ENCODE data around the gene TCP11. TPM values are rescaled to one million over a fixed set of nuclear protein-coding genes. Genes with fewer than 3 reads are reported as not detected.

The TCP11 gene
- total and polyA plus RNA-seq, 2 of the 13 experiments (the other 11 are each of a cell fraction or from before 2014, with no cell fraction given): 0.04 TPM; not detected in 1

DNA sequence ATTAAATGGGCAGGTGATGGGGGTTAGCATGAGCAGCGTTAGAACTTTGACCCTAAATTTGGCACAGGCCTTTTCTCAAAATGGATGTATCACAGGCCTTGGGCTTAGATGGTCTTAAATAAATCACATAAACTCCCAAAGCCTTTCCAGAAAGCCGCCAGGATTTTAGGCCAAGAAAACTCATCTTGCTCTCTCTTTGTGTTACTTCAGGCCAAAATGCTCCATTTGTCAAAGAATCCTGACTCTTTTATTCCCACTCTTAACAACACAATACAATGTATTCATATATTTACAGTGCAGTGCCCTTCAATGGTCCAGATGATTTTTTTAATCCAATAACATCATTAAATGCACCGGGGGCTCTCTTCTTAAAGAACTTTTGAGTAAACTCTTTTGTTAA lies 5.9 kb upstream of the TCP11 start:
- in situ Hi-C loops (cut with HindIII; ENCODE audit: extremely low pct_ligation_motif_present, low pct_unique_long_range_greater_than_20kb) (loop anchor here (5.0 kb wide), 2 partner anchors 60 to 95 kb away; no protein-coding TSS in a partner anchor), intact Hi-C loops (cut with micrococcal nuclease; ENCODE audit: unreplicated experiment) (loop anchor here (10.0 kb wide), 1 partner anchor 282 kb away; no protein-coding TSS in a partner anchor)
- Histone ChIP-seq H3K9ac (ENCODE audit: insufficient read depth, low read depth, low read length) (no peak overlapping the region), H3K9me3 (ENCODE audit: low read length) (no peaks in the 10 kb centered on the region), H3K4me2 (ENCODE audit: low read depth, low read length) (no peak overlapping the region), H4K20me1 (ENCODE audit: insufficient read depth, low read length) (no peaks in the 10 kb centered on the region), H3K4me3 (replicated peaks in 1 of 3; ENCODE audit: insufficient read depth in 1 of 3, low read depth in 2 of 3, low read length in 3 of 3) (no peak overlapping the region), H3K36me3 (replicated peaks in 1 of 2; ENCODE audit: control insufficient read depth in 1 of 2, insufficient read depth in 2 of 2, low read length in 2 of 2) (no peaks in the 10 kb centered on the region), H3K4me1 (ENCODE audit: insufficient read depth, low read length) (peaks cover 18% of the 10 kb centered on the region), H2AFZ (ENCODE audit: low read length) (no peak overlapping the region), H3K27me3 (ENCODE audit: control insufficient read depth in 1 of 2, insufficient read depth in 2 of 2, low read length in 2 of 2) (peaks cover 0 to 19% of the 10 kb centered on the region in 2 experiments; a peak in 3 of 5 replicates), H3K79me2 (ENCODE audit: insufficient read depth, low read length) (no peaks in the 10 kb centered on the region), H3K27ac (ENCODE audit: extremely low read length, insufficient read depth, low read length) (no peak overlapping the region)
- ATAC-seq (no peak), FAIRE-seq (peak; percentile 18), DNase-seq (ENCODE audit: low spot score) (no peak)
- BruUV-seq (replicated peaks): no TSS peak
- CTCF ChIA-PET (ENCODE audit: low intra/inter-chr PET ratio, low total read pairs): interaction anchor here (3.4 to 4.4 kb wide), 2 partner anchors 57 to 93 kb away, joined by 61 to 67 read pairs; no protein-coding TSS in a partner anchor
- 64% methylated on average over 3 of the region's 3 CpGs for WGBS (ENCODE audit: low lambda C conversion rate)
- POLR2A ChIA-PET: interaction anchor here (1.4 kb wide), 1 partner anchor 58 kb away, joined by 4 read pairs; no protein-coding TSS in a partner anchor
- no peak for TF ChIP-seq NFE2L2 (IDR thresholded peaks at IDR 0.05; ENCODE audit: low read length)
- TF ChIP-seq ONECUT2 (CRISPR knock-in tag; IDR thresholded peaks at IDR 0.05): no peak
- TF ChIP-seq, protein P1, sequence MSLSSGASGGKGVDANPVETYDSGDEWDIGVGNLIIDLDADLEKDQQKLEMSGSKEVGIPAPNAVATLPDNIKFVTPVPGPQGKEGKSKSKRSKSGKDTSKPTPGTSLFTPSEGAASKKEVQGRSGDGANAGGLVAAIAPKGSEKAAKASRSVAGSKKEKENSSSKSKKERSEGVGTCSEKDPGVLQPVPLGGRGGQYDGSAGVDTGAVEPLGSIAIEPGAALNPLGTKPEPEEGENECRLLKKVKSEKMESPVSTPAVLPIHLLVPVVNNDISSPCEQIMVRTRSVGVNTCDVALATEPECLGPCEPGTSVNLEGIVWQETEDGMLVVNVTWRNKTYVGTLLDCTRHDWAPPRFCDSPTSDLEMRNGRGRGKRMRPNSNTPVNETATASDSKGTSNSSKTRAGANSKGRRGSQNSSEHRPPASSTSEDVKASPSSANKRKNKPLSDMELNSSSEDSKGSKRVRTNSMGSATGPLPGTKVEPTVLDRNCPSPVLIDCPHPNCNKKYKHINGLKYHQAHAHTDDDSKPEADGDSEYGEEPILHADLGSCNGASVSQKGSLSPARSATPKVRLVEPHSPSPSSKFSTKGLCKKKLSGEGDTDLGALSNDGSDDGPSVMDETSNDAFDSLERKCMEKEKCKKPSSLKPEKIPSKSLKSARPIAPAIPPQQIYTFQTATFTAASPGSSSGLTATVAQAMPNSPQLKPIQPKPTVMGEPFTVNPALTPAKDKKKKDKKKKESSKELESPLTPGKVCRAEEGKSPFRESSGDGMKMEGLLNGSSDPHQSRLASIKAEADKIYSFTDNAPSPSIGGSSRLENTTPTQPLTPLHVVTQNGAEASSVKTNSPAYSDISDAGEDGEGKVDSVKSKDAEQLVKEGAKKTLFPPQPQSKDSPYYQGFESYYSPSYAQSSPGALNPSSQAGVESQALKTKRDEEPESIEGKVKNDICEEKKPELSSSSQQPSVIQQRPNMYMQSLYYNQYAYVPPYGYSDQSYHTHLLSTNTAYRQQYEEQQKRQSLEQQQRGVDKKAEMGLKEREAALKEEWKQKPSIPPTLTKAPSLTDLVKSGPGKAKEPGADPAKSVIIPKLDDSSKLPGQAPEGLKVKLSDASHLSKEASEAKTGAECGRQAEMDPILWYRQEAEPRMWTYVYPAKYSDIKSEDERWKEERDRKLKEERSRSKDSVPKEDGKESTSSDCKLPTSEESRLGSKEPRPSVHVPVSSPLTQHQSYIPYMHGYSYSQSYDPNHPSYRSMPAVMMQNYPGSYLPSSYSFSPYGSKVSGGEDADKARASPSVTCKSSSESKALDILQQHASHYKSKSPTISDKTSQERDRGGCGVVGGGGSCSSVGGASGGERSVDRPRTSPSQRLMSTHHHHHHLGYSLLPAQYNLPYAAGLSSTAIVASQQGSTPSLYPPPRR (CRISPR knock-in tag; IDR thresholded peaks at IDR 0.05; ENCODE audit: borderline replicate concordance): no peak
- TF ChIP-seq, protein P2, sequence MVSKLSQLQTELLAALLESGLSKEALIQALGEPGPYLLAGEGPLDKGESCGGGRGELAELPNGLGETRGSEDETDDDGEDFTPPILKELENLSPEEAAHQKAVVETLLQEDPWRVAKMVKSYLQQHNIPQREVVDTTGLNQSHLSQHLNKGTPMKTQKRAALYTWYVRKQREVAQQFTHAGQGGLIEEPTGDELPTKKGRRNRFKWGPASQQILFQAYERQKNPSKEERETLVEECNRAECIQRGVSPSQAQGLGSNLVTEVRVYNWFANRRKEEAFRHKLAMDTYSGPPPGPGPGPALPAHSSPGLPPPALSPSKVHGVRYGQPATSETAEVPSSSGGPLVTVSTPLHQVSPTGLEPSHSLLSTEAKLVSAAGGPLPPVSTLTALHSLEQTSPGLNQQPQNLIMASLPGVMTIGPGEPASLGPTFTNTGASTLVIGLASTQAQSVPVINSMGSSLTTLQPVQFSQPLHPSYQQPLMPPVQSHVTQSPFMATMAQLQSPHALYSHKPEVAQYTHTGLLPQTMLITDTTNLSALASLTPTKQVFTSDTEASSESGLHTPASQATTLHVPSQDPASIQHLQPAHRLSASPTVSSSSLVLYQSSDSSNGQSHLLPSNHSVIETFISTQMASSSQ (IDR thresholded peaks at IDR 0.05; ENCODE audit: low read depth): no peak
- TF ChIP-seq, protein P2 (CRISPR knock-in tag; IDR thresholded peaks at IDR 0.05; ENCODE audit: borderline replicate concordance): no peak
- TF ChIP-seq, protein P3, sequence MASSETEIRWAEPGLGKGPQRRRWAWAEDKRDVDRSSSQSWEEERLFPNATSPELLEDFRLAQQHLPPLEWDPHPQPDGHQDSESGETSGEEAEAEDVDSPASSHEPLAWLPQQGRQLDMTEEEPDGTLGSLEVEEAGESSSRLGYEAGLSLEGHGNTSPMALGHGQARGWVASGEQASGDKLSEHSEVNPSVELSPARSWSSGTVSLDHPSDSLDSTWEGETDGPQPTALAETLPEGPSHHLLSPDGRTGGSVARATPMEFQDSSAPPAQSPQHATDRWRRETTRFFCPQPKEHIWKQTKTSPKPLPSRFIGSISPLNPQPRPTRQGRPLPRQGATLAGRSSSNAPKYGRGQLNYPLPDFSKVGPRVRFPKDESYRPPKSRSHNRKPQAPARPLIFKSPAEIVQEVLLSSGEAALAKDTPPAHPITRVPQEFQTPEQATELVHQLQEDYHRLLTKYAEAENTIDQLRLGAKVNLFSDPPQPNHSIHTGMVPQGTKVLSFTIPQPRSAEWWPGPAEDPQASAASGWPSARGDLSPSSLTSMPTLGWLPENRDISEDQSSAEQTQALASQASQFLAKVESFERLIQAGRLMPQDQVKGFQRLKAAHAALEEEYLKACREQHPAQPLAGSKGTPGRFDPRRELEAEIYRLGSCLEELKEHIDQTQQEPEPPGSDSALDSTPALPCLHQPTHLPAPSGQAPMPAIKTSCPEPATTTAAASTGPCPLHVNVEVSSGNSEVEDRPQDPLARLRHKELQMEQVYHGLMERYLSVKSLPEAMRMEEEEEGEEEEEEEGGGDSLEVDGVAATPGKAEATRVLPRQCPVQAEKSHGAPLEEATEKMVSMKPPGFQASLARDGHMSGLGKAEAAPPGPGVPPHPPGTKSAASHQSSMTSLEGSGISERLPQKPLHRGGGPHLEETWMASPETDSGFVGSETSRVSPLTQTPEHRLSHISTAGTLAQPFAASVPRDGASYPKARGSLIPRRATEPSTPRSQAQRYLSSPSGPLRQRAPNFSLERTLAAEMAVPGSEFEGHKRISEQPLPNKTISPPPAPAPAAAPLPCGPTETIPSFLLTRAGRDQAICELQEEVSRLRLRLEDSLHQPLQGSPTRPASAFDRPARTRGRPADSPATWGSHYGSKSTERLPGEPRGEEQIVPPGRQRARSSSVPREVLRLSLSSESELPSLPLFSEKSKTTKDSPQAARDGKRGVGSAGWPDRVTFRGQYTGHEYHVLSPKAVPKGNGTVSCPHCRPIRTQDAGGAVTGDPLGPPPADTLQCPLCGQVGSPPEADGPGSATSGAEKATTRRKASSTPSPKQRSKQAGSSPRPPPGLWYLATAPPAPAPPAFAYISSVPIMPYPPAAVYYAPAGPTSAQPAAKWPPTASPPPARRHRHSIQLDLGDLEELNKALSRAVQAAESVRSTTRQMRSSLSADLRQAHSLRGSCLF (CRISPR knock-in tag; IDR thresholded peaks at IDR 0.05; ENCODE audit: borderline replicate concordance): no peak
- TF ChIP-seq SMYD3 (CRISPR knock-in tag; IDR thresholded peaks at IDR 0.05): no peak
- TF ChIP-seq ZNF83 (CRISPR knock-in tag; IDR thresholded peaks at IDR 0.05; ENCODE audit: borderline replicate concordance): no peak

Measured in HepG2 (cell line).